Uterus (tissue), 2 donors: ENCODE results near the gene AJM1.

Source experiments
- POLR2A ChIP-seq, 2 donors: fragments of 450-650 bp; IDR thresholded peaks; one replicate each; pipeline ENCODE4 v1.6.1; 2016; ENCODE audit warnings: antibody characterized with exemption in 2 of 2, mild to moderate bottlenecking in 1 of 2, moderate library complexity in 1 of 2
- TF ChIP-seq, protein P1 (sequence below), 4 experiments: fragments of 200-600 bp in 2 of 4; fragments of 450-650 bp in 2 of 4; sonication (generic) in 2 of 4; IDR thresholded peaks; one replicate each; pipeline ENCODE4 v1.5.1; 2016 to 2019; ENCODE audit warnings: antibody characterized with exemption in 4 of 4, mild to moderate bottlenecking in 2 of 4, moderate library complexity in 1 of 4

GRCh38 chr9:136814725-136815421 is 27.4 kb upstream of the AJM1 start:
- TF ChIP-seq, protein P1, sequence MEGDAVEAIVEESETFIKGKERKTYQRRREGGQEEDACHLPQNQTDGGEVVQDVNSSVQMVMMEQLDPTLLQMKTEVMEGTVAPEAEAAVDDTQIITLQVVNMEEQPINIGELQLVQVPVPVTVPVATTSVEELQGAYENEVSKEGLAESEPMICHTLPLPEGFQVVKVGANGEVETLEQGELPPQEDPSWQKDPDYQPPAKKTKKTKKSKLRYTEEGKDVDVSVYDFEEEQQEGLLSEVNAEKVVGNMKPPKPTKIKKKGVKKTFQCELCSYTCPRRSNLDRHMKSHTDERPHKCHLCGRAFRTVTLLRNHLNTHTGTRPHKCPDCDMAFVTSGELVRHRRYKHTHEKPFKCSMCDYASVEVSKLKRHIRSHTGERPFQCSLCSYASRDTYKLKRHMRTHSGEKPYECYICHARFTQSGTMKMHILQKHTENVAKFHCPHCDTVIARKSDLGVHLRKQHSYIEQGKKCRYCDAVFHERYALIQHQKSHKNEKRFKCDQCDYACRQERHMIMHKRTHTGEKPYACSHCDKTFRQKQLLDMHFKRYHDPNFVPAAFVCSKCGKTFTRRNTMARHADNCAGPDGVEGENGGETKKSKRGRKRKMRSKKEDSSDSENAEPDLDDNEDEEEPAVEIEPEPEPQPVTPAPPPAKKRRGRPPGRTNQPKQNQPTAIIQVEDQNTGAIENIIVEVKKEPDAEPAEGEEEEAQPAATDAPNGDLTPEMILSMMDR (IDR thresholded peaks at IDR 0.05) = no peak
- no peak for TF ChIP-seq POLR2A (IDR thresholded peaks at IDR 0.05)
